GM18951 (cell line): ENCODE measurements around the gene SFI1.

ENCODE experiments used
- POLR2A ChIP-seq: IDR thresholded peaks from 4 replicates; pipeline ENCODE4 v1.6.1; 2011; ENCODE audit warnings: mild to moderate bottlenecking; ENCODE audit not compliant: insufficient read length, insufficient read depth; ENCODE audit errors: extremely low read depth
- in situ Hi-C: fragments of 300-500 bp; cut with MboI; formaldehyde crosslinking; loops from one replicate; pipeline ENCODE4 v1.12.0; 2022; ENCODE audit warnings: low sequenced_read_pairs, mixed read lengths, inconsistent platforms; ENCODE audit not compliant: unreplicated experiment

The SFI1 gene

GRCh38 chr22:31615491-31615860 is 119.1 kb downstream of the SFI1 start:
- in situ Hi-C loops, result no loop called here
- no peak for TF ChIP-seq POLR2A

DNA sequence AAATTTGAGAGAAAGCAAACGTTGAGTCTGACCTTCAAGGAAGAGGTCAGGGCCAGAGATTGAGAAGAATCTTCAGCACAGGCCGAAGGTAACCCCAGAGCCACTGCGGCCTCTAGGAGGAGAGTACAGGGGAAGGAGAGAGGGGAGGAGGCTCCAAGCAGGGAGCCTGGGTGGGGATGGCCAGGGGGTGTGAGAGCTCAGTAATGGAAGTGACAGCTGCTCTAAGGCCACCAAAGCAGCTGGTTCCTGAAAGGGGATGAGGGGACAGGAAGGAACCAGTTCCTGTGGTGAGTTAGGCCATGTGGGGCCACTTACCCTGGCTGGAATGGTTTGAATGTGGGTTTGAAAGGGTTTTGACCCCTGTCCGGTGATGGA is 119.6 kb downstream of the SFI1 start:
- TF ChIP-seq POLR2A, result no peak
- in situ Hi-C loops, result no loop called here

GRCh38 chr22:31616315-31616980 is 120.1 kb downstream of the SFI1 start:
- in situ Hi-C loops, result no loop called here
- TF ChIP-seq POLR2A, result peak; percentile 34

GRCh38 chr22:31618057-31618456 is 121.7 kb downstream of the SFI1 start:
- peak; percentile 21 for TF ChIP-seq POLR2A
- in situ Hi-C loops, result no loop called here

- no peak for TF ChIP-seq POLR2A
- in situ Hi-C loops, result no loop called here
Measured at GRCh38 chr22:31618471-31619176, 122.3 kb downstream of the SFI1 start.

GRCh38 chr22:31619611-31620300 is 123.4 kb downstream of the SFI1 start:
- in situ Hi-C loops, result no loop called here
- TF ChIP-seq POLR2A, result no peak

DNA sequence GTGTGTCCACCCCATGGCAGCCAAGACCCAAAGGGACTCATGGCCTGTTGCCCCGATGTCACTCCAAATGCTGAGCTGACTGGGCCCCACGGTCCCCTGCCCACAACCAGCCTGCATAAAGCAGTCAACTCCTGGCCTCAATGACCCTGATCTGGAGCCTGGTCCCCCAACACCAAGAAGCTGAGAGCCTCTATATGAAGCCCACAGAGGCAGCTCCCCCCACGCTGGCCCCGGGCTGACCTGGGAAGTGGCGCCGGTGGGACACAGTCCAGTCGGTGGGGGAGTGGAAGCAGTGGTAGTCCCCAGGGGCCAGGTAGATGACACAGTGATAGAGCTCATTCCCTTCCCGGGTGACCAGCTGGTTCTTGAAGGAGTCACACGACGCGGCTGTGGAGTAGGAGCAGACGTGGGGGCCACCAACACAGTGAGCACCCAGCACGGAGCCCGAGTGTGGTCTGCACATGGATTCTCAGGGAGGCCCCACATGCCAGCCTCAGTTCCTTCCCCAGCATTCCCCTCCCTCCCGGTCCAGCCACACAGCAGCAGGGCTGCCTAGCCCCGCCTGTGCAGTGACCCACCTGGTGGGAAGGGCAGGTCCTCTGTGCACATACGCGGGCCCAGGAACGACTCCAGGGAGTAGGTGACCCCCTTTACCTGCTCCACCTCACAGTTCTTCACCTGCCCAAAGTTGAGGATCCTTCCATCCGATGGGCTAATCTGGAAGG is 124.6 kb downstream of the SFI1 start:
- in situ Hi-C loops, result no loop called here

DNA sequence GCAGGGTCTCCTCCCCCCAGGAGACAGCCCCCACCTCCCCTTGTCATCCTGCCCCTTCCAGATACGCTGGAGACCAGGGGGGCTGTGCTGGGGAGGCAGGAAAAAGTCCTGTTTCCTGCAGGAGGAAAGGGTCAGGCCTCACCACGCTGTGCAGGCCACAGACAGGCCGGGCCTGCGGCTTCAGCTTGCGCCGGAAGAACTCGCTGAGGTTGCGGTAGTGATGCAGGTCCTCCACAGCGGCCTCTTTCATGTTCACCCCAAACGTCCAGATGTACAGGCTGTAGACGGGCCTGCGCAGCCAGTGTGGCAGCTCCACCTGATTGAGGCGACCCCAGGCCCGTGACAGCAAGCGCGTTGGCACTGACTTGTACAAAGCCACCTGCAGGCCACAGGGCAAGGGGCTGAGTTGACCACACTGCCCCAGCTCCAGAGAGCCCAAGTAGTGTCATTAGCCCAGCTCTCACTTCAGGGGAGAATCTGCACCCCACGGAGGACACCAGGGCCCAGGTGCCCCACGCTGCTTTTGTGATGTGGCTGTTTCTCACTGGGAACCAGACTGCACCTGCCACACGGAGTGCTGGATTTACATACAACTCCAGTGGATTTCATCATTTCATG is 125.3 kb downstream of the SFI1 start:
- peak; percentile 19 for TF ChIP-seq POLR2A
- in situ Hi-C loops, result no loop called here

More for the DNA sequence above, 124.6 kb downstream of the SFI1 start:
- no peak for TF ChIP-seq POLR2A

- TF ChIP-seq POLR2A, result no peak
- in situ Hi-C loops, result no loop called here
Measured at GRCh38 chr22:31622980-31623379, 126.6 kb downstream of the SFI1 start.

DNA sequence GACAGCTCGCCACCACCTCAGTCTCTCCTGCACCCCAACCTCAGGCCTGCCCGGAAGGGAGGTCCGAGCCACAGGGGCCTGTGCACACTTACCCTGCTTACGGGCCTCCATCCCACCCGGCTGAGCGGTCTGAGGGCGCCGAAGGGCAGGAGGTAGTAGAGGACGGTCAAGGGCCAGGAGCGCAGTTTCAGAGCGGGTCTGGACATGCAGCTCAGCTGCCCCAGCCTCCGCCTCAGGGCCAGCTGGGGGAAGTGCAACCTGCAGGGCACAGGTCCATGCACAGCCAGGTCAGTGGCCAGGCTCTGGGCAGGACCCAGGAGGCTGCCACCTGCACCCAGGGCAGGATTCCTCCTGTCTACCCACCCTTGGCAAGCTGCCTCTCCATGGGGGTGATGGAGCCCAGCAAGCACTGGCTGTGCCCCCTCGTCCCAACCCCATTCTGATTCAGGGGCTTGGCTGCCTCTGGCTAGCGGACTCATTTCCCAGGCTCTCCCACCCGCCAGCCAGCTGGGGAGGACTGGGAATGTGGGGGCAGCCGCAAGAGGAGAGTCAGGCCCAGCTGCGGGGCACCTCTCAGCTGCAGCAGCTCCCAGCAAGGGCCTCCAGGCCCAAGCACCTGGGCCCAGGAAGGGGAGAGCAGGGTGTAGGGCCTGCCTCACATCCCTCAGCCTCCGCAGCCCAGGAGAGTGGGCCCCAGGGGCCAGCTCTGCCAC is 127.4 kb downstream of the SFI1 start:
- in situ Hi-C loops, result no loop called here
- no peak for TF ChIP-seq POLR2A

DNA sequence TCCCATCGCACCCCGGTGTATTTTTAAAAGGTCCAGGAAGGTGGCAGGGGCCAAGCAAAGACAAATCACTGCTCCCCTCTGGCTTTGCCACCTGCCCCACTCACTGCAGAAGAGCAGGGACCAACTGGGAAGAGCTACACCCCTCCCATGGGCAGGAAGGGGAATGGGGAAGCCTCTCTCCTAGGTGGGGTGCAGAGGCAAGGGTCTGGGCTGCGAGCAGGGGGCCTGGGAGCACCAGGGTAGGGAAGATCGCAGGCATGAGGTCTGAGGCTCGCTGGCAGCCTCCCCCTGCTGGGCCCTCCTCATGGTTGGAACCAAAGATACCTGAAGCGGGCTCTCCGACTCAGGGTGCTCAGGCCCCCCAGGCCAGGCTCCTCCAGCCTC is 128.9 kb downstream of the SFI1 start:
- no peak for TF ChIP-seq POLR2A

GRCh38 chr22:31625661-31626426 is 129.5 kb downstream of the SFI1 start:
- no peak for TF ChIP-seq POLR2A
- in situ Hi-C loops, result no loop called here

More for the DNA sequence above, 128.9 kb downstream of the SFI1 start:
- in situ Hi-C loops, result no loop called here
